HepG2 (cell line): ENCODE data around the gene SNF8. TPM values are rescaled to one million over a fixed set of nuclear protein-coding genes. Genes with fewer than 3 reads are reported as not detected.

Source experiments
- ERF ChIP-seq: IDR thresholded peaks from 2 replicates; pipeline ENCODE4 v1.6.1; 2018; ENCODE audit warnings: missing biosample characterization, missing genetic modification reagents
- FOXA1 ChIP-seq, 2 experiments: fragments of 450-650 bp in 1 of 2; sonication (generic) in 1 of 2; formaldehyde crosslinking in 1 of 2; IDR thresholded peaks; 2 replicates each; pipeline versions ENCODE4 v1.4.0 to v1.6.1; 2016 to 2020; ENCODE audit warnings: missing genetic modification reagents in 1 of 2
- IRF2 ChIP-seq: IDR thresholded peaks from 2 replicates; pipeline ENCODE4 v1.6.1; 2018; ENCODE audit warnings: missing genetic modification reagents, missing compliant biosample characterization
- KLF9 ChIP-seq: IDR thresholded peaks from 2 replicates; pipeline ENCODE4 v1.6.1; 2016; ENCODE audit warnings: low read depth
- LCORL ChIP-seq, 2 experiments: fragments of 450-650 bp in 1 of 2; sonication (generic) in 1 of 2; formaldehyde crosslinking in 1 of 2; IDR thresholded peaks; 2 replicates each; pipeline versions ENCODE4 v1.5.0 to v1.6.1; 2017 to 2020; ENCODE audit warnings: antibody characterized with exemption in 1 of 2, missing genetic modification reagents in 1 of 2
- MAFG ChIP-seq: sonication (generic); formaldehyde crosslinking; IDR thresholded peaks from 2 replicates; pipeline ENCODE4 v1.5.1; 2020; ENCODE audit warnings: mild to moderate bottlenecking, missing genetic modification reagents
- MEF2D ChIP-seq: sonication (generic); formaldehyde crosslinking; IDR thresholded peaks from 2 replicates; pipeline ENCODE4 v1.5.1; 2020; ENCODE audit warnings: mild to moderate bottlenecking, missing genetic modification reagents
- MLX ChIP-seq: IDR thresholded peaks from 2 replicates; pipeline ENCODE4 v1.6.1; 2016
- NONO ChIP-seq, 2 experiments: fragments of 450-650 bp in 1 of 2; sonication (generic) in 1 of 2; formaldehyde crosslinking in 1 of 2; IDR thresholded peaks in 1 of 2; conservative IDR thresholded peaks in 1 of 2; 2 replicates each; pipeline versions ENCODE4 v1.6.1 to v1.8.0; 2017 to 2022; ENCODE audit warnings: mild to moderate bottlenecking in 1 of 2, missing genetic modification reagents in 1 of 2, moderate library complexity in 1 of 2
- NRL ChIP-seq: sonication (generic); formaldehyde crosslinking; IDR thresholded peaks from 2 replicates; pipeline ENCODE4 v1.5.0; 2020; ENCODE audit warnings: missing genetic modification reagents, mild to moderate bottlenecking, moderate library complexity, borderline replicate concordance
- STAG1 ChIP-seq: sonication (generic); formaldehyde crosslinking; IDR thresholded peaks from 2 replicates; pipeline ENCODE4 v1.4.0; 2020; ENCODE audit warnings: missing genetic modification reagents
- TOPORS ChIP-seq: sonication (generic); formaldehyde crosslinking; IDR thresholded peaks from 2 replicates; pipeline ENCODE4 v1.8.0; 2023; ENCODE audit warnings: mild to moderate bottlenecking, missing genetic modification reagents
- ZBTB2 ChIP-seq: sonication (generic); formaldehyde crosslinking; IDR thresholded peaks from 2 replicates; pipeline ENCODE4 v1.8.0; 2022; ENCODE audit warnings: low read depth, missing genetic modification reagents
- ZBTB49 ChIP-seq: sonication (generic); formaldehyde crosslinking; IDR thresholded peaks from 2 replicates; pipeline ENCODE4 v1.4.0; 2020; ENCODE audit warnings: missing genetic modification reagents, borderline replicate concordance
- ZFP91 ChIP-seq: sonication (generic); formaldehyde crosslinking; IDR thresholded peaks from 2 replicates; pipeline ENCODE4 v1.9.0; 2022; ENCODE audit warnings: missing genetic modification reagents, mild to moderate bottlenecking, borderline replicate concordance
- ZFX ChIP-seq: sonication (generic); formaldehyde crosslinking; IDR thresholded peaks from 2 replicates; pipeline ENCODE4 v1.4.0; 2020; ENCODE audit warnings: mild to moderate bottlenecking, low read depth, missing genetic modification reagents, moderate library complexity
- ZNF124 ChIP-seq: sonication (generic); formaldehyde crosslinking; IDR thresholded peaks from 2 replicates; pipeline ENCODE4 v1.4.0; 2020; ENCODE audit warnings: missing genetic modification reagents
- ZNF337 ChIP-seq: sonication (generic); formaldehyde crosslinking; IDR thresholded peaks from 2 replicates; pipeline ENCODE4 v1.5.1; 2020; ENCODE audit warnings: missing genetic modification reagents, low read depth, mild to moderate bottlenecking, borderline replicate concordance
- ZNF362 ChIP-seq: sonication (generic); formaldehyde crosslinking; IDR thresholded peaks from 2 replicates; pipeline ENCODE4 v1.4.0; 2020; ENCODE audit warnings: missing genetic modification reagents, mild to moderate bottlenecking, borderline replicate concordance
- ZNF501 ChIP-seq: sonication (generic); formaldehyde crosslinking; IDR thresholded peaks from 2 replicates; pipeline ENCODE4 v1.5.1; 2020; ENCODE audit warnings: mild to moderate bottlenecking, moderate library complexity, missing genetic modification reagents
- ZNF567 ChIP-seq: sonication (generic); formaldehyde crosslinking; IDR thresholded peaks from 2 replicates; pipeline ENCODE4 v1.8.1; 2023; ENCODE audit warnings: mild to moderate bottlenecking, missing genetic modification reagents, borderline replicate concordance
- ZNF790 ChIP-seq: sonication (generic); formaldehyde crosslinking; IDR thresholded peaks from 2 replicates; pipeline ENCODE4 v1.8.0; 2022; ENCODE audit warnings: missing genetic modification reagents, mild to moderate bottlenecking, borderline replicate concordance
- ZNF891 ChIP-seq: sonication (generic); formaldehyde crosslinking; IDR thresholded peaks from 2 replicates; pipeline ENCODE4 v1.5.0; 2020; ENCODE audit warnings: mild to moderate bottlenecking, missing genetic modification reagents
- polyA plus RNA-seq, 8 experiments: library from polyadenylated mRNA; depleted of rRNA in 3 of 8; stranded (reverse) in 7 of 8; unstranded in 1 of 8; fragments of >200 nt; fragmentation: Illumina TruSeq in 4 of 8; extraction: Trizol in 4 of 8; gene quantifications; 2 replicates each; pipeline versions ENCODE4 v1.2.1 to v1.2.3, GENCODE V29; 2011 to 2016; ENCODE audit warnings: low read depth in 4 of 8, missing spikeins in 1 of 8, mixed read lengths in 1 of 8; ENCODE audit not compliant: insufficient read depth in 1 of 8
- total RNA-seq, 5 experiments: library from RNA; depleted of rRNA; stranded (reverse); fragments of >200 nt; fragmentation: Illumina TruSeq; extraction: Trizol; gene quantifications; 2 replicates each; pipeline ENCODE4 v1.2.3, GENCODE V29; 2016; ENCODE audit warnings: low read depth in 1 of 5

The SNF8 gene
- total and polyA plus RNA-seq, 2 of the 13 experiments (the other 11 are each of a cell fraction or from before 2014, with no cell fraction given): 114 to 153 TPM

- TF ChIP-seq ZBTB49 (CRISPR knock-in tag) (no peak), TOPORS (CRISPR knock-in tag) (0 out of 2 replicates have a peak, but pooled peaks have one; percentile 61), STAG1 (peak; percentile 10; the same call in 1 of the 2 replicates), FOXA1 (IDR thresholded peaks at IDR 0.05) (no peak), FOXA1 (CRISPR knock-in tag; IDR thresholded peaks at IDR 0.05) (no peak), ZNF891 (CRISPR knock-in tag) (no peak), ZNF790 (CRISPR knock-in tag) (no peak), ZBTB2 (CRISPR knock-in tag) (no peak), ZNF337 (CRISPR knock-in tag) (no peak), IRF2 (CRISPR knock-in tag) (no peak), ZNF362 (CRISPR knock-in tag) (no peak), MEF2D (CRISPR knock-in tag) (no peak), ZNF567 (CRISPR knock-in tag) (no peak), MAFG (CRISPR knock-in tag) (no peak), LCORL (IDR thresholded peaks at IDR 0.05) (no peak), LCORL (CRISPR knock-in tag; IDR thresholded peaks at IDR 0.05) (peak; percentile 36; the same call in 1 of the 2 replicates), NRL (CRISPR knock-in tag) (no peak), ZNF501 (CRISPR knock-in tag) (no peak), ZFX (CRISPR knock-in tag) (no peak; the same call in 1 of the 2 replicates), NONO (IDR thresholded peaks at IDR 0.05) (no peak), NONO (CRISPR knock-in tag; conservative IDR thresholded peaks at IDR 0.05) (peak; percentile 38), ZFP91 (CRISPR knock-in tag) (no peak), ERF (CRISPR knock-in tag) (no peak), MLX (no peak), ZNF124 (CRISPR knock-in tag) (no peak), KLF9 (CRISPR knock-in tag) (no peak)
Observed at GRCh38 chr17:48930435-48930873, 14.2 kb downstream of the SNF8 start (continued).
